GM12801 (cell line): ENCODE results near the gene TP73.

ENCODE experiments used
- TF ChIP-seq, protein P1 (sequence below): IDR thresholded peaks from one replicate; pipeline ENCODE4 v1.5.1; 2011; ENCODE audit warnings: control low read depth; ENCODE audit not compliant: insufficient read length; ENCODE audit errors: extremely low read depth

The TP73 gene

GRCh38 chr1:3773572-3774275 is 121.4 kb downstream of the TP73 start:
- TF ChIP-seq, protein P1, sequence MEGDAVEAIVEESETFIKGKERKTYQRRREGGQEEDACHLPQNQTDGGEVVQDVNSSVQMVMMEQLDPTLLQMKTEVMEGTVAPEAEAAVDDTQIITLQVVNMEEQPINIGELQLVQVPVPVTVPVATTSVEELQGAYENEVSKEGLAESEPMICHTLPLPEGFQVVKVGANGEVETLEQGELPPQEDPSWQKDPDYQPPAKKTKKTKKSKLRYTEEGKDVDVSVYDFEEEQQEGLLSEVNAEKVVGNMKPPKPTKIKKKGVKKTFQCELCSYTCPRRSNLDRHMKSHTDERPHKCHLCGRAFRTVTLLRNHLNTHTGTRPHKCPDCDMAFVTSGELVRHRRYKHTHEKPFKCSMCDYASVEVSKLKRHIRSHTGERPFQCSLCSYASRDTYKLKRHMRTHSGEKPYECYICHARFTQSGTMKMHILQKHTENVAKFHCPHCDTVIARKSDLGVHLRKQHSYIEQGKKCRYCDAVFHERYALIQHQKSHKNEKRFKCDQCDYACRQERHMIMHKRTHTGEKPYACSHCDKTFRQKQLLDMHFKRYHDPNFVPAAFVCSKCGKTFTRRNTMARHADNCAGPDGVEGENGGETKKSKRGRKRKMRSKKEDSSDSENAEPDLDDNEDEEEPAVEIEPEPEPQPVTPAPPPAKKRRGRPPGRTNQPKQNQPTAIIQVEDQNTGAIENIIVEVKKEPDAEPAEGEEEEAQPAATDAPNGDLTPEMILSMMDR: no peak

GRCh38 chr1:3774276-3774945 is 122.1 kb downstream of the TP73 start:
- TF ChIP-seq, protein P1: no peak

DNA sequence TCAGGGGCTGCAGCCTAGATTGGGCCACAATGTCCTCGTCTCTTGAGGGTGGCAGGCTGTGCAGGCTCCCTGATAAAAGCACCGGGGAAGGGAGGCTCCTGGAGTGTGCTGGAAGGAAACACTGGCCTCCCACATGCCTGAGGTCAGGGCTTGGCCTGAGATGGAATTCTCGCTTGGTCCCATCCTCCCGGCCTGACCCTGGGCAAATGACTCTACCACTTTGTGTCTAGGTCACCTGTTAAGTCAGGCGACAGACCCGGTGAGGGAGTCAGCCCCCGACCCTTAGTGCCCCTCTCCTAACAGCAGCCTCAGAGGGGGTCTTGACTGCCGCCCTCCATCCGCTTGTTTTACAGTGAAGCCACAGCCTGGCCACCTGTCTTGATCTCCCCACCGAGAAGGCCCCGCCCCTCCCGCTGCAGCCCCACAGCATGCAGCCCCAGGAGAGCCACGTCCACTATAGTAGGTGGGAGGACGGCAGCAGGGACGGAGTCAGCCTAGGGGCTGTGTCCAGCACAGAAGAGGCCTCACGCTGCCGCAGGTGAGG is 122.7 kb downstream of the TP73 start:
- TF ChIP-seq, protein P1: no peak

DNA sequence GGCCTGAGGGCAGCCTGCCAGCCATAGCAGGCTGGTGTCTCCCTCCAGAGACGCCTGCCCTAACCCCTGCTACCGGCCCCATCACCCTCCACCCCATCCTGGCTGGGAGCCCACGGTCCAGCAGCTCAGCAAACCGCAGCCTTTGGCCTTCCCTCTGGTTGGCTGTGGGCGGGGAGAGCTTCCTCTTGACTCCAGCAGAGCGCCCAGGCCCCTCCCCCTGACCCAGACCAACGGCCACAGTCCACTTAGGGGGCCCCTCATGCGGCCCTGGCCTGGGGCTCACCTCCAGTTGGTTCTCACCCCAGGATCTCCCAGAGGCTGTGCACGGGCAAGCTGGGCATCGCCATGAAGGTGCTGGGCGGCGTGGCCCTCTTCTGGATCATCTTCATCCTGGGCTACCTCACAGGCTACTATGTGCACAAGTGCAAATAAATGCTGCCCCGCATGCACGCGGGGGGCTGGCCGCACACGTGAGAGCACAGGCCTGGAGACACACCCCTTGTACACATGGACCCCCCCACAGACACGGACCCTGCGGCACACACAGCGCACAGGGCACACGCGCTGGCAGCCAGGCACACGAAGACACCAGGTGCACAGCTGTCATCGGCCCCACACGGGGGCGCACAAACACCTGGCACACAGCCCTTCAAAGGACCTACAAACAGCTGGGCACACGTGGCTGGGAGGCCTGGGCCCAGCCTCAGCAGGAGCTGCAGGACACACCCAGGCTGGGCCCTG is 123.3 kb downstream of the TP73 start:
- TF ChIP-seq, protein P1: no peak

DNA sequence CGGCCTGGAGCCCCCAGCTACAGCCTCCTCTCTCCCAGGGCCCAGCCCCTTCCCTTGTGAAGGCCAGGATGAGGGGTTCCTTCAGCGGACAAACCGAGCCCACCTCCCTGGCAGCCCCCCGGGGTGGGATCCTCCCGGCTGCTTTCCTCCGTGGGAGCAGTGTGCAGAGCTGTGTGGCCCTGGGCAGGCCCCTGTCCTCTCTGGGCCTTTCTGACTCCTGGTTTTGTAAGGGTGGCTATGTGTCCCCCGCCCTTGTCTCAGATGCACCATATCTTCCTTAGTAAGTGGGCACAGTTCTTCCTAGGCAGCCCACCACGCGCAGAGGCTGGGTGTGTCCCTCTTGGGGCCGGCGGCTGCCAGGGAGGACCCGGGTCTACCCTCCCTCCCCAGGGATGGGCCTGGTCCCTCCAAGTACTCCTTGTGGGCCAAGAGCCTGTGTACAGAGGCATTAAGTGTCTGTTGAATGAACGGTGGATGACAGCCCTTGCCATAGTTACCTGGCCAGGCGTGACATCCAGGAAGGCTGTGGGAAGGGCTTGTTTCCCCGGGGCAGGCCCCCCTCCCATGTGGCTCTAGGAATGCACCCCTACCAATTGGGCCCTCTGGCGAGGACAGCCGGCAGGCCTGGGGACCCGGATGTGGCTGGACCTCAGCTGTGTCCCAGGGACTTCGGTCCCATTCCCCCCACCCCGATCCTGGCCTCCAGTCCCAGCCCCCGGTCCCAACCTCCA is 124.1 kb downstream of the TP73 start:
- TF ChIP-seq, protein P1: no peak

DNA sequence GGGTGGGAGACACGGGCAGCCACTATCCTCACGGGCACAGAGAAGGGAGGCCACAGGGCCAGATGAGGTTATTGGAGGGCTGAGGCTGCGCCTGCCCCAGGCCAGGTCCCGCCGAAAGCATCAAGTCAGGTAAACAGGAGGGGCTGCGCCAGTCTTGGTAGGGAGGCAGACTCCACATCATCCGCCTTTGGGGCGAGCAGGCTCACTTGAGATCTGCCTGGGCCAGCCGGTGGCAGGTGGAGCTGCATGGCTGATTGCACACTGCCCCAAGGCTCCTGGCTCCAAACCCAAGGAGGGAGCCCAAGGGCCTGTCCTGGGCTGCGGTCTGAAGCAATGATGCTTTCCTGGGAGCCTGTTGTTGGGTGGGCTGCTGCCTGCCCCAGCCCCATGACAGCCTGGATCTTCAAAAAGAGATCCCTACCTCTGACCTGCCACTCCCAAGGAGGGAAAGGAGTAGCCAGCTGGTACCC is 124.8 kb downstream of the TP73 start:
- TF ChIP-seq, protein P1: no peak
